Ovary (tissue), 9 donors: Measurements from ENCODE around the gene AWAT1. TPM values are rescaled to one million over a fixed set of nuclear protein-coding genes. Genes with fewer than 3 reads are reported as not detected.
"Not testable (repeated sequence)": the region's sequence is repeated elsewhere in the genome, so short reads cannot be mapped to it uniquely, and the experiment has no call there.

ENCODE experiments used
- DNase-seq, 5 donors: peaks; one replicate each; pipeline ENCODE4 v3.0.0-alpha.2; 2019 to 2020
- H3K27ac ChIP-seq, 2 donors: fragments of 200-600 bp; one replicate each; pipeline versions ENCODE4 v1.5.1 to v1.8.0; 2019 to 2022
- H3K27me3 ChIP-seq: fragments of 200-600 bp; one replicate; pipeline ENCODE4 v1.8.0; 2022
- H3K36me3 ChIP-seq: fragments of 200-600 bp; sonication (generic); one replicate; pipeline ENCODE4 v1.5.1; 2019
- H3K4me1 ChIP-seq: one replicate; pipeline ENCODE4 v1.8.1; 2013; ENCODE audit warnings: mild to moderate bottlenecking, moderate library complexity; ENCODE audit not compliant: insufficient read depth
- H3K4me3 ChIP-seq: fragments of 200-600 bp; sonication (generic); one replicate; pipeline ENCODE4 v1.5.1; 2017
- H3K9me3 ChIP-seq, 2 donors: fragments of 200-600 bp in 1 of 2; sonication (generic) in 1 of 2; one replicate each; pipeline versions ENCODE4 v1.5.1 to v1.8.1; 2013 to 2019; ENCODE audit warnings: mild to moderate bottlenecking in 1 of 2, moderate library complexity in 1 of 2
- EP300 ChIP-seq: sonication (generic); formaldehyde crosslinking; IDR thresholded peaks from one replicate; pipeline ENCODE4 v1.6.1; 2017; ENCODE audit warnings: antibody characterized with exemption
- POLR2A ChIP-seq: fragments of 450-650 bp; IDR thresholded peaks from one replicate; pipeline ENCODE4 v1.6.1; 2017; ENCODE audit warnings: antibody characterized with exemption, mild to moderate bottlenecking, moderate library complexity
- WGBS, 3 donors: extraction: QIAGEN DNeasy Blood & Tissue Kit in 1 of 3; methylation state at CpG; one replicate each; pipeline versions ENCODE4 v1.1.5 to v1.1.7; 2013 to 2017; 5-methylcytosine and 5-hydroxymethylcytosine counted together
- intact Hi-C, 4 donors: fragments of 100-400 bp; cut with DNase I; formaldehyde crosslinking; loops; one replicate each; pipeline versions ENCODE4 v1.11.0 to v1.15.1; 2022 to 2023
- polyA plus RNA-seq, 2 donors: library from polyadenylated mRNA; stranded (reverse); fragments of 200-250 nt in 1 of 2; fragments of 350-450 nt in 1 of 2; fragmentation: Illumina TruSeq in 1 of 2; extraction: RNeasy Lipid Tissue Mini Kit (QIAGEN cat#74804) in 1 of 2; gene quantifications; one replicate each; pipeline ENCODE4 v1.2.3, GENCODE V29; 2013 to 2014
- total RNA-seq, 7 donors: library from RNA; depleted of rRNA in 2 of 7; stranded (reverse); fragments of >200 nt in 2 of 7; fragmentation: NEBNext Ultra II Directional in 3 of 7; extraction: Animal tissue kit (Norgen Biotek cat#: 25700) in 3 of 7; gene quantifications; one replicate each; pipeline versions ENCODE4 v1.1.0 to v1.2.4, GENCODE V29; 2016 to 2023
- TF ChIP-seq, protein P1 (sequence below), 3 donors: fragments of 450-650 bp in 2 of 3; fragments of 200-600 bp in 1 of 3; IDR thresholded peaks; one replicate each; pipeline versions ENCODE4 v1.5.1 to v1.8.0; 2016 to 2022; ENCODE audit warnings: antibody characterized with exemption in 3 of 3, mild to moderate bottlenecking in 1 of 3
- donor health status: DM: no; HTN: no; CAD: no; lungs with moderate emphysema.
- donor health status: DM: no; HTN: no; CAD: no.
- donor health status: Bipolar disorder and iron deficiency.
- donor health status: DM: yes; HTN: yes; CAD: no.
- donor health status: DM: no; HTN: no; CAD: no.
- donor health status: DM: yes; HTN: yes; CAD: no.

The AWAT1 gene
- total and polyA plus RNA-seq, 9 donors: not detected

- intact Hi-C loops: no loop called here
- TF ChIP-seq EP300 (no peak), POLR2A (no peak)
- TF ChIP-seq, protein P1, sequence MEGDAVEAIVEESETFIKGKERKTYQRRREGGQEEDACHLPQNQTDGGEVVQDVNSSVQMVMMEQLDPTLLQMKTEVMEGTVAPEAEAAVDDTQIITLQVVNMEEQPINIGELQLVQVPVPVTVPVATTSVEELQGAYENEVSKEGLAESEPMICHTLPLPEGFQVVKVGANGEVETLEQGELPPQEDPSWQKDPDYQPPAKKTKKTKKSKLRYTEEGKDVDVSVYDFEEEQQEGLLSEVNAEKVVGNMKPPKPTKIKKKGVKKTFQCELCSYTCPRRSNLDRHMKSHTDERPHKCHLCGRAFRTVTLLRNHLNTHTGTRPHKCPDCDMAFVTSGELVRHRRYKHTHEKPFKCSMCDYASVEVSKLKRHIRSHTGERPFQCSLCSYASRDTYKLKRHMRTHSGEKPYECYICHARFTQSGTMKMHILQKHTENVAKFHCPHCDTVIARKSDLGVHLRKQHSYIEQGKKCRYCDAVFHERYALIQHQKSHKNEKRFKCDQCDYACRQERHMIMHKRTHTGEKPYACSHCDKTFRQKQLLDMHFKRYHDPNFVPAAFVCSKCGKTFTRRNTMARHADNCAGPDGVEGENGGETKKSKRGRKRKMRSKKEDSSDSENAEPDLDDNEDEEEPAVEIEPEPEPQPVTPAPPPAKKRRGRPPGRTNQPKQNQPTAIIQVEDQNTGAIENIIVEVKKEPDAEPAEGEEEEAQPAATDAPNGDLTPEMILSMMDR (IDR thresholded peaks at IDR 0.05): no peak
These were observed 26.0 kb upstream of the AWAT1 start for GRCh38 chrX:70208479-70208878.

DNA sequence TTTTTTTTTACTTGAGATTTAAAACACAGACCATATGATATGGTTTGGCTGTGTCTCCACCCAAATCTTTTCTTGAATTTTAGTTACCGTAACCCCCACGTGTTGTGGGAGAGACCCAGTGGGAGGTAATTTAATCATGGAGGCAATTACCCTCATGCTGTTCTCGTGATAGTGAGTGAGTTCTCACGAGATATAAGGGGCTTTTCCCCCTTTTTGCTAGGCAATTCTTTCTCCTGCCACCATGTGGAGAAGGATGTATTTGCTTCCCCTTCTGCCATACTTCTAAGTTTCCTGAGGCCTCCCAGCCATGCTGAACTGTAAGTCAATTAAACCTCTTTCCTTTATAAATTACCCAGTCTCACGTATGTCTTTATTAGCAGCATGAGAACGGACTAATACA lies 24.9 kb upstream of the AWAT1 start:
- H3K9me3 ChIP-seq, H3K27ac ChIP-seq, intact Hi-C loops, H3K4me1 ChIP-seq, H3K36me3 ChIP-seq, H3K27me3 ChIP-seq, DNase-seq, H3K4me3 ChIP-seq: not testable (repeated sequence)
- WGBS, 3 donors: 50 to 60% (median 59%) methylated on average over 6 of the region's 6 CpGs

More at GRCh38 chrX:70208479-70208878, 26.0 kb upstream of the AWAT1 start:
- Histone ChIP-seq H3K9me3 (no peaks in the 10 kb centered on the region), H3K4me1 (no peaks in the 10 kb centered on the region), H3K4me3 (no peak overlapping the region), H3K36me3 (no peaks in the 10 kb centered on the region), H3K27ac (no peak overlapping the region), H3K27me3 (no peaks in the 10 kb centered on the region)
- DNase-seq: no peak

- Histone ChIP-seq H3K4me1 (peaks cover 2% of the 10 kb centered on the region), H3K36me3 (no peaks in the 10 kb centered on the region), H3K27me3 (no peaks in the 10 kb centered on the region), H3K9me3 (no peaks in the 10 kb centered on the region), H3K4me3 (no peak overlapping the region), H3K27ac (peak overlapping the region in 1 of 2 donors; percentile 46)
- intact Hi-C loops: no loop called here
- 35 to 51% (median 48%) methylated on average over 5 of the region's 5 CpGs for WGBS, 3 donors
- peak in 3 of 5 donors; percentile 22 to 57 (median 42) for DNase-seq
- TF ChIP-seq, protein P1 (IDR thresholded peaks at IDR 0.05): no peak
- TF ChIP-seq POLR2A: no peak
- TF ChIP-seq EP300: no peak
These were observed 14.3 kb upstream of the AWAT1 start for GRCh38 chrX:70219938-70220764.

GRCh38 chrX:70226048-70226447 lies 8.4 kb upstream of the AWAT1 start:
- TF ChIP-seq POLR2A: no peak
- TF ChIP-seq EP300: no peak
- TF ChIP-seq, protein P1 (IDR thresholded peaks at IDR 0.05): no peak

DNA sequence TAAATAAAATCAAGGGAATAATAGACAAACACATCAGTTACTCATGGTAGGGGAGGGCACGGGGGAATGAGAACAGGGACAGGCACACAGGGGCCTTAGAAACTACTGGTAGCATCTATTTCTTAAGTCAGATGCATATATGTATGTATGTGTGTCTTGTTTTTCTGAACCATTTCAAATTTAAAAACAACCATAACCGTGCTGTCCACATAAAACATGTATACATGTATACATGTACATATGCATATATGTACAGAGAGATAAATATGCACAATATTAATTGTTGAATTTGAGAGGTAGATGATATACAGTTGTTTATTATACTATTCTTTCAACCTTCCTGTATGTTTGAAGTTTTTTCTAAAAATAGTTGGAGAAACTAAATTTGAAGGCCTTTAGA lies 7.8 kb upstream of the AWAT1 start:
- 56 to 74% (median 60%) methylated on average over 2 of the region's 2 CpGs for WGBS, 3 donors
- Histone ChIP-seq H3K36me3 (no peaks in the 10 kb centered on the region), H3K4me3 (no peak overlapping the region), H3K4me1 (no peaks in the 10 kb centered on the region), H3K9me3 (no peaks in the 10 kb centered on the region), H3K27me3 (no peaks in the 10 kb centered on the region), H3K27ac (no peak overlapping the region)
- TF ChIP-seq, protein P1 (IDR thresholded peaks at IDR 0.05): no peak
- no peak for TF ChIP-seq POLR2A
- no peak for TF ChIP-seq EP300
- no peak for DNase-seq
- intact Hi-C loops: no loop called here

More at GRCh38 chrX:70226048-70226447, 8.4 kb upstream of the AWAT1 start:
- H3K27ac ChIP-seq: no peak overlapping the region
- H3K9me3 ChIP-seq: no peaks in the 10 kb centered on the region
- H3K36me3 ChIP-seq: no peaks in the 10 kb centered on the region
- no peak overlapping the region for H3K4me3 ChIP-seq
- no peaks in the 10 kb centered on the region for H3K27me3 ChIP-seq
- no peaks in the 10 kb centered on the region for H3K4me1 ChIP-seq
- no peak for DNase-seq
- intact Hi-C loops: no loop called here
